Liver (tissue), 9 donors: ENCODE data around the gene KLHDC3. TPM values are rescaled to one million over a fixed set of nuclear protein-coding genes. Genes with fewer than 3 reads are reported as not detected.

ENCODE experiments used
- DNase-seq: peaks from one replicate; pipeline ENCODE4 v3.0.0-alpha.2; 2017; ENCODE audit warnings: low spot score
- H3K27ac ChIP-seq, 2 donors: one replicate each; pipeline ENCODE4 v1.7.0; 2013; ENCODE audit warnings: inconsistent platforms in 2 of 2, low read length in 2 of 2, control low read depth in 1 of 2, low read depth in 1 of 2, mild to moderate bottlenecking in 1 of 2
- H3K27me3 ChIP-seq, 4 donors: one replicate each; pipeline versions ENCODE4 v1.6.1 to v1.7.0; 2013; ENCODE audit warnings: low read length in 3 of 4, inconsistent platforms in 1 of 4, mild to moderate bottlenecking in 1 of 4, moderate library complexity in 1 of 4; ENCODE audit not compliant: control insufficient read depth in 4 of 4, insufficient read depth in 4 of 4
- H3K36me3 ChIP-seq, 4 donors: one replicate each; pipeline versions ENCODE4 v1.6.1 to v1.7.0; 2013; ENCODE audit warnings: low read length in 3 of 4, mild to moderate bottlenecking in 3 of 4, low read depth in 1 of 4, moderate library complexity in 1 of 4; ENCODE audit not compliant: control insufficient read depth in 4 of 4, insufficient read depth in 3 of 4
- H3K4me1 ChIP-seq, 4 donors: one replicate each; pipeline versions ENCODE4 v1.6.1 to v1.7.0; 2013; ENCODE audit warnings: low read length in 3 of 4, mild to moderate bottlenecking in 3 of 4, moderate library complexity in 1 of 4; ENCODE audit not compliant: control insufficient read depth in 4 of 4, insufficient read depth in 4 of 4
- H3K4me3 ChIP-seq, 3 donors: one replicate each; pipeline versions ENCODE4 v1.6.1 to v1.7.0; 2013; ENCODE audit warnings: low read length in 3 of 3, control low read depth in 1 of 3, low read depth in 1 of 3, mild to moderate bottlenecking in 1 of 3
- H3K9ac ChIP-seq, 2 donors: one replicate each; pipeline ENCODE4 v1.7.0; 2013; ENCODE audit warnings: low read length in 2 of 2, mild to moderate bottlenecking in 2 of 2, moderate library complexity in 2 of 2, control low read depth in 1 of 2, low read depth in 1 of 2
- H3K9me3 ChIP-seq, 4 donors: one replicate each; pipeline versions ENCODE4 v1.6.1 to v1.7.0; 2013; ENCODE audit warnings: low read length in 3 of 4; ENCODE audit not compliant: control insufficient read depth in 4 of 4
- EGR1 ChIP-seq, 2 donors: IDR thresholded peaks; 2 replicates each; pipeline ENCODE4 v1.6.1; 2016 to 2018; ENCODE audit warnings: antibody characterized with exemption in 2 of 2, low read depth in 2 of 2
- FOXA1 ChIP-seq: IDR thresholded peaks from 2 replicates; pipeline ENCODE4 v1.6.1; 2016; ENCODE audit warnings: antibody characterized with exemption
- FOXA2 ChIP-seq: IDR thresholded peaks from 2 replicates; pipeline ENCODE4 v1.6.1; 2016; ENCODE audit warnings: antibody characterized with exemption
- GABPA ChIP-seq, 2 donors: IDR thresholded peaks in 1 of 2; conservative IDR thresholded peaks in 1 of 2; 2 replicates each; pipeline ENCODE4 v1.6.1; 2016; ENCODE audit warnings: antibody characterized with exemption in 2 of 2, mild to moderate bottlenecking in 1 of 2, moderate library complexity in 1 of 2
- HNF4A ChIP-seq, 2 donors: conservative IDR thresholded peaks; 2 replicates each; pipeline ENCODE4 v1.6.1; 2016; ENCODE audit warnings: antibody characterized with exemption in 2 of 2, mild to moderate bottlenecking in 2 of 2
- HNF4G ChIP-seq: IDR thresholded peaks from 2 replicates; pipeline ENCODE4 v1.6.1; 2016; ENCODE audit warnings: antibody characterized with exemption
- JUND ChIP-seq, 2 donors: IDR thresholded peaks; 2 replicates each; pipeline ENCODE4 v1.6.1; 2016; ENCODE audit warnings: antibody characterized with exemption in 2 of 2
- MAX ChIP-seq: IDR thresholded peaks from 2 replicates; pipeline ENCODE4 v1.6.1; 2016; ENCODE audit warnings: antibody characterized with exemption
- NR2F2 ChIP-seq: IDR thresholded peaks from 2 replicates; pipeline ENCODE4 v1.6.1; 2016; ENCODE audit warnings: antibody characterized with exemption
- RAD21 ChIP-seq, 2 donors: IDR thresholded peaks; 2 replicates each; pipeline ENCODE4 v1.6.1; 2016; ENCODE audit warnings: antibody characterized with exemption in 2 of 2, mild to moderate bottlenecking in 2 of 2
- REST ChIP-seq: IDR thresholded peaks from 2 replicates; pipeline ENCODE4 v1.6.1; 2016; ENCODE audit warnings: antibody characterized with exemption, mild to moderate bottlenecking
- RXRA ChIP-seq, 2 donors: IDR thresholded peaks; 2 replicates each; pipeline ENCODE4 v1.6.1; 2017 to 2018; ENCODE audit warnings: antibody characterized with exemption in 2 of 2, mild to moderate bottlenecking in 1 of 2
- SP1 ChIP-seq: IDR thresholded peaks from 2 replicates; pipeline ENCODE4 v1.6.1; 2018; ENCODE audit warnings: antibody characterized with exemption, mild to moderate bottlenecking
- TAF1 ChIP-seq: conservative IDR thresholded peaks from 2 replicates; pipeline ENCODE4 v1.6.1; 2016; ENCODE audit warnings: antibody characterized with exemption, mild to moderate bottlenecking
- YY1 ChIP-seq: IDR thresholded peaks from 2 replicates; pipeline ENCODE4 v1.6.1; 2016; ENCODE audit warnings: antibody characterized with exemption, mild to moderate bottlenecking
- WGBS: extraction: QIAGEN DNeasy Blood & Tissue Kit; methylation state at CpG from one replicate; pipeline ENCODE4 v1.1.7; 2013; 5-methylcytosine and 5-hydroxymethylcytosine counted together
- polyA plus RNA-seq, 2 donors: library from polyadenylated mRNA; stranded (reverse) in 1 of 2; unstranded in 1 of 2; fragments of 200-250 nt in 1 of 2; fragments of >200 nt in 1 of 2; fragmentation: Nextera tagmentation in 1 of 2; extraction: Ambion mirVana in 1 of 2; gene quantifications; one replicate each; pipeline versions ENCODE4 v1.2.1 to v1.2.3, GENCODE V29; 2013 to 2015
- total RNA-seq, 2 donors: library from RNA; depleted of rRNA; stranded (reverse); fragments of >200 nt; gene quantifications; one replicate each; pipeline ENCODE4 v1.2.3, GENCODE V29; 2014
- TF ChIP-seq, protein P1 (sequence below): IDR thresholded peaks from 2 replicates; pipeline ENCODE4 v1.6.1; 2016; ENCODE audit warnings: antibody characterized with exemption
- TF ChIP-seq, protein P2 (sequence below): fragments of 150-350 bp; IDR thresholded peaks from 2 replicates; pipeline ENCODE4 v1.5.1; 2017; ENCODE audit warnings: improper control_type of control experiment, low read depth, low read length; ENCODE audit not compliant: missing input control
- donor health status: healthy.
- donor health status: healthy.
- donor health status: healthy.
- donor health status: healthy.
- donor health status: healthy.

KLHDC3 gene
- total and polyA plus RNA-seq, 4 donors: 30.9 to 66.5 (median 50.6) TPM

DNA sequence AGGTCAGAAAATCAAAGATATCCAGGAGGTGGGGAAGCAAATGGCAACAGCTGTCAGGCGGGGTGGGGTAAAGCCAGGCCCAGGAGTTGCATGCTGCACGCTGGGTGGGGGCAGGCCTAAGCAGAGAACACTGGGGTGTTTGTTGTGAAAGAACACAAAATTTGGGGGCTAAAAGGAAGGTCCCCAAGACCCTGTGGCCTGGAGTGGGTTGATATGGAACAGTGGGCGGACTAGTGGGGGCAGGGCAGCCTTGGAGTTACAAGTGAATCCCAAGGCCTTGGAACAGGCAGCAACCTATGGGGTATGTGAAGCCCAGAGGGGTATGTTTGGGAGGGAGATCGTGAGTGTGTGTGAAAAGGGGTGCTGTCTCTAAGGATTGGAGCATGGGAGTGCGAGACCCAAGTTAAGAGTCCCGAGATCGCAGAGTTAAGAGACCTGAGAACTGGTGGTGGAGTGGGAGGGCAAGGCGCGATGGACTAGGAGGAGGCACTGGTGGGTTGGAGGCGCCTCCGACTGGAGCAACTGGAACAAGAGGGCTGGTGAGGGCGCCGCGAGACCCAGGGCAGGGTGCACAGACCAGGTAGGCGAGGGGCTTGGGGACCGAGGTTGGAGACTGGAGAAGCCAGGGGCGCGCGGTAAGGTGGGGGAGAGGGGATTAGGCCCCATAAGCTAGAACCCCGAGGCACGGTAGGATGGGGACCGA, 38.9 kb downstream of the KLHDC3 start:
- peak overlapping the region; percentile 50 to 60 for H3K9ac ChIP-seq
- H3K9me3 ChIP-seq: no peaks in the 10 kb centered on the region
- H3K4me3 ChIP-seq: peak overlapping the region; percentile 64 to 85 (median 68)
- no peak for TF ChIP-seq FOXA2
- TF ChIP-seq RAD21 (IDR thresholded peaks at IDR 0.05): no peak
- no peak for TF ChIP-seq MAX
- no peak for TF ChIP-seq GABPA (IDR thresholded peaks at IDR 0.05 in 1 of 2, conservative IDR thresholded peaks at IDR 0.05 in 1 of 2)
- TF ChIP-seq FOXA1: no peak
- TF ChIP-seq REST: no peak
- no peak for TF ChIP-seq HNF4G
- TF ChIP-seq HNF4A (conservative IDR thresholded peaks at IDR 0.05): no peak
- no peak for TF ChIP-seq TAF1
- H3K4me1 ChIP-seq: peaks cover 2 to 21% (median 14%) of the 10 kb centered on the region in 4 donors
- DNase-seq: no peak
- no peaks in the 10 kb centered on the region for H3K27me3 ChIP-seq
- peak overlapping the region; percentile 47 to 82 for H3K27ac ChIP-seq
- 16% methylated on average over 22 of the region's 22 CpGs for WGBS
- H3K36me3 ChIP-seq: peaks cover 3 to 40% (median 14%) of the 10 kb centered on the region in 4 donors

DNA sequence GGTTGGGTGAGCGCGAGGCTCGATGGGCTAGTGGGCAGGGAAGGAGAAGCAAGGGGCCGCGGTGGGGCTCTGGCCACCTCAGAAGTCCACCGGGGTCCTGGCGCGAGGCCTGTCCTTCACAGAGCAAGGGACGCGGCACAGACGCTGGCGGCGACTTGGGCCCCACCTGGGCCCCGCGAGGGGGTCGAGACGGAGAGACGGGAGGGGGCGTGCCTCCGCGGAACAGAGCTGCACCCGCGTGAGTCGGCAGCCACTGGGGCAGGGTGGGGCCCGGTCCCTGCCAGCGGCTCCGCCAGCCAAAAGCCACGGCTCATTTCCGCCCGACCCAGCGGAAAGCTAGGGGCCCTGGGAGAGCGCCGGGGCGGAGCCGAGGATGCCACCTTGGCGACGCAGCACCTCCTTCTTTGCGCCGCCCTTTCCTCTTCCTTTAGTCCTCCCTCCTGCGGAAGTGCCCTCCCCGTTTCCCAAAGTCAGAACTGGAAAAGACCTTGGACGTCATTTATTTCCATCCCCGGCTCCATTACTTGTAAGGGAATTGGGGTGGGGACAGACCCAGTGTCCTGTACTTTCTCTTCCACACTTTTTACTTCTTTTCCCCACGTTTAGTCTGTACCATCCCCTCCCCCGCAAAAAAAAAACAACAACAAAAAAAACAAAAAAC, 39.6 kb downstream of the KLHDC3 start, which contains the start of gene CUL7:
TSS of gene CUL7 (minus strand) at position 307 of the 661 bp plus-strand sequence. CDS start 1,063 bp downstream, outside the sequence.
- no peaks in the 10 kb centered on the region for H3K9me3 ChIP-seq
- WGBS: 2% methylated on average over 45 of the region's 45 CpGs
- H3K4me1 ChIP-seq: peaks cover 2 to 27% (median 21%) of the 10 kb centered on the region in 4 donors
- H3K4me3 ChIP-seq: peak within 1 kb of the TSS; percentile 64 to 85 (median 68)
- peak within 1 kb of the TSS; percentile 50 to 67 for H3K9ac ChIP-seq
- H3K27ac ChIP-seq: peak within 1 kb of the TSS; percentile 47 to 82
- DNase-seq: peak; percentile 91
- no peaks in the 10 kb centered on the region for H3K27me3 ChIP-seq
- peaks cover 0 to 35% (median 13%) of the 10 kb centered on the region in 4 donors for H3K36me3 ChIP-seq
- no peak for TF ChIP-seq FOXA2
- TF ChIP-seq HNF4G: no peak
- TF ChIP-seq, protein P1, sequence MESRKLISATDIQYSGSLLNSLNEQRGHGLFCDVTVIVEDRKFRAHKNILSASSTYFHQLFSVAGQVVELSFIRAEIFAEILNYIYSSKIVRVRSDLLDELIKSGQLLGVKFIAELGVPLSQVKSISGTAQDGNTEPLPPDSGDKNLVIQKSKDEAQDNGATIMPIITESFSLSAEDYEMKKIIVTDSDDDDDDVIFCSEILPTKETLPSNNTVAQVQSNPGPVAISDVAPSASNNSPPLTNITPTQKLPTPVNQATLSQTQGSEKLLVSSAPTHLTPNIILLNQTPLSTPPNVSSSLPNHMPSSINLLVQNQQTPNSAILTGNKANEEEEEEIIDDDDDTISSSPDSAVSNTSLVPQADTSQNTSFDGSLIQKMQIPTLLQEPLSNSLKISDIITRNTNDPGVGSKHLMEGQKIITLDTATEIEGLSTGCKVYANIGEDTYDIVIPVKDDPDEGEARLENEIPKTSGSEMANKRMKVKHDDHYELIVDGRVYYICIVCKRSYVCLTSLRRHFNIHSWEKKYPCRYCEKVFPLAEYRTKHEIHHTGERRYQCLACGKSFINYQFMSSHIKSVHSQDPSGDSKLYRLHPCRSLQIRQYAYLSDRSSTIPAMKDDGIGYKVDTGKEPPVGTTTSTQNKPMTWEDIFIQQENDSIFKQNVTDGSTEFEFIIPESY: no peak
- peak; percentile 38 for TF ChIP-seq TAF1
- TF ChIP-seq YY1: peak; percentile 90
- peak; percentile 75 for TF ChIP-seq NR2F2
- TF ChIP-seq, protein P2, sequence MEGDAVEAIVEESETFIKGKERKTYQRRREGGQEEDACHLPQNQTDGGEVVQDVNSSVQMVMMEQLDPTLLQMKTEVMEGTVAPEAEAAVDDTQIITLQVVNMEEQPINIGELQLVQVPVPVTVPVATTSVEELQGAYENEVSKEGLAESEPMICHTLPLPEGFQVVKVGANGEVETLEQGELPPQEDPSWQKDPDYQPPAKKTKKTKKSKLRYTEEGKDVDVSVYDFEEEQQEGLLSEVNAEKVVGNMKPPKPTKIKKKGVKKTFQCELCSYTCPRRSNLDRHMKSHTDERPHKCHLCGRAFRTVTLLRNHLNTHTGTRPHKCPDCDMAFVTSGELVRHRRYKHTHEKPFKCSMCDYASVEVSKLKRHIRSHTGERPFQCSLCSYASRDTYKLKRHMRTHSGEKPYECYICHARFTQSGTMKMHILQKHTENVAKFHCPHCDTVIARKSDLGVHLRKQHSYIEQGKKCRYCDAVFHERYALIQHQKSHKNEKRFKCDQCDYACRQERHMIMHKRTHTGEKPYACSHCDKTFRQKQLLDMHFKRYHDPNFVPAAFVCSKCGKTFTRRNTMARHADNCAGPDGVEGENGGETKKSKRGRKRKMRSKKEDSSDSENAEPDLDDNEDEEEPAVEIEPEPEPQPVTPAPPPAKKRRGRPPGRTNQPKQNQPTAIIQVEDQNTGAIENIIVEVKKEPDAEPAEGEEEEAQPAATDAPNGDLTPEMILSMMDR: no peak
- peak; percentile 57 for TF ChIP-seq REST
- peak; percentile 58 to 59 for TF ChIP-seq RXRA (IDR thresholded peaks at IDR 0.05)
- peak; percentile 98 for TF ChIP-seq MAX
- peak; percentile 67 to 92 for TF ChIP-seq GABPA (IDR thresholded peaks at IDR 0.05 in 1 of 2, conservative IDR thresholded peaks at IDR 0.05 in 1 of 2)
- peak in 1 of 2 donors; percentile 61 for TF ChIP-seq JUND (IDR thresholded peaks at IDR 0.05)
- TF ChIP-seq HNF4A (conservative IDR thresholded peaks at IDR 0.05): peak; percentile 56 to 62
- TF ChIP-seq FOXA1: no peak
- peak; percentile 91 to 94 for TF ChIP-seq EGR1 (IDR thresholded peaks at IDR 0.05; ENCODE audit: low read depth in 2 of 2)
- peak; percentile 73 for TF ChIP-seq SP1
- TF ChIP-seq RAD21 (IDR thresholded peaks at IDR 0.05): peak; percentile 32 to 52
